Adrenal gland (tissue), 5 donors: Measurements from ENCODE around the gene COPS7A.

Experiments
- CTCF ChIP-seq, 6 experiments: fragments of 450-650 bp in 4 of 6; fragments of 200-600 bp in 2 of 6; sonication (generic) in 1 of 6; IDR thresholded peaks; 1 replicate in 5 of 6; 2 replicates in 1 of 6; pipeline versions ENCODE4 v1.5.1 to v1.8.0; 2016 to 2021; ENCODE audit warnings: antibody characterized with exemption in 6 of 6, mild to moderate bottlenecking in 2 of 6, moderate library complexity in 1 of 6
- POLR2A ChIP-seq, 2 donors: fragments of 450-650 bp; IDR thresholded peaks; one replicate each; pipeline ENCODE4 v1.6.1; 2017; ENCODE audit warnings: antibody characterized with exemption in 2 of 2, mild to moderate bottlenecking in 2 of 2, moderate library complexity in 1 of 2
- donor health status: DM: no; HTN: no; CAD: no.

- TF ChIP-seq POLR2A (IDR thresholded peaks at IDR 0.05), result peak in 1 of 2 donors; percentile 38
- TF ChIP-seq CTCF (IDR thresholded peaks at IDR 0.05), result no peak
These were observed at the start of gene COPS7A for GRCh38 chr12:6723607-6724408.
